GM19351 (cell line): ENCODE measurements around the gene BHLHA15.

ENCODE experiments used
- ATAC-seq: cut with Tn5 transposase; IDR thresholded peaks from one replicate; pipeline ENCODE4 v1.9.1; 2021; ENCODE audit warnings: mild to moderate bottlenecking, moderate library complexity; ENCODE audit not compliant: unreplicated experiment

The BHLHA15 gene

DNA sequence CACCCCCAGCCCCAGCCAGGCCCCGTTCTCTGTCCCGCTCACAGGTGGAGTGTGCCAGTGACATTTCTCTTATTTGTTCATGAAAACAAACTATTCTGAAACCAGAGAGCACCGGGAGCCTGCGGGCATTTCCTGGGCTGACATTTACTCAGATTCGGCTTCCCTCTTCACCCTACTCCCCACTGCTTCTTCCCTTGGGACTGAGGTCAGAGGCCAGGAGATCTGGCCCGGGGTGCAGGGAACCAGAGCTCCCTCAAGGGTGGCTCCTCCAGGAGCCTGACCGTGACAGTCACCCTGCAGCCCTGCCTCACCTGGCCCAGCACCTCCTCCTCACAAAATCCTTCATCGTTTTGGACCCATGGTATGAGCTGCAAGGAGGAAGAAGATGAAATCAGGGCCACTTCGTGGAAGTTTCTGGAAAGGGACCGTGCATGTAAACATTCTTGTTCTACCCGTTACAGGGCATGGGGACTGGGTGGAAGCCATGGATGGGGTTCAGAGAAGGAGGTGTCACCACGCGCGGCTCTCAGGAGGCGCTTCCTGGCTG, 12.2 kb downstream of the BHLHA15 start:
- ATAC-seq, result no peak

DNA sequence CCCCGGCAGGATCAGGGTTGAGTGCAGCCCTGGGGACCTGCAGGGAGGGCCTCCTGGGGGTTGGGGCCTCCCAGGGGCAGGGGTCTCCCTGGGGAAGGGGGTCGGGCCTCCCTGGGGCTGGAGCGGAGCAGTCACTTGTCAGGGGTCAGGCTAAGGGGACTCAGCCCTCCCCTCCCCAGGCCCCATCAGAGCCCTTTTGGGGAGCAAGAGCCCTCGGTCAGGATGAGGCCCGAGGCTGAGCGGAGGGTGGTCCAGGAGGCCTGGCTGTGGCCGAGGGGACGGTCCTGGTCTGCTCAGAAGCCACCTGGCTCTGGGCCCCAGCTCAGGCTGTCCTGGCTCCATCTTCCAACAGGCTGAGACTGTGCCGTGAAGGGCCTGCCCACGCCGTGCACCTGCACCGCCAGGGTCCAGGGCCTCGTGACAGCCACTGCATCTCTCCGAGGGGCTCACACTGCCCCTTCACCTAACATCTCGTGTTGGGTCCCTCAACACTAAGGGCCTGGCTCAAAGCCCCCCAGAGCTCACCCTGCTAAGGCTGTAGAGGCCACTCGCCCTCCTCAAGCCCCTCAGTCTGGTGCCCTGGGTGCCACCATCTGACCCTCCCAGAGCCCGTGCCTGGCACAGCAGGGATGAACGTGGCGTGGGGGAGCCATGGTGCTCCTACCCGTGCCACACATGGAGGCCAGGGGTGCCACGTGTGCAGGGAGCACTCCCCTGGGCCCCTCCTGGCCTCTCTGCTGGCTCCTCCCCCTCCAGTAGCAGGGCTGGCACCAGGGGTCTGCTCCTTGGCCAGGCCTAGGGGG, 12.9 kb downstream of the BHLHA15 start:
- ATAC-seq, result no peak

DNA sequence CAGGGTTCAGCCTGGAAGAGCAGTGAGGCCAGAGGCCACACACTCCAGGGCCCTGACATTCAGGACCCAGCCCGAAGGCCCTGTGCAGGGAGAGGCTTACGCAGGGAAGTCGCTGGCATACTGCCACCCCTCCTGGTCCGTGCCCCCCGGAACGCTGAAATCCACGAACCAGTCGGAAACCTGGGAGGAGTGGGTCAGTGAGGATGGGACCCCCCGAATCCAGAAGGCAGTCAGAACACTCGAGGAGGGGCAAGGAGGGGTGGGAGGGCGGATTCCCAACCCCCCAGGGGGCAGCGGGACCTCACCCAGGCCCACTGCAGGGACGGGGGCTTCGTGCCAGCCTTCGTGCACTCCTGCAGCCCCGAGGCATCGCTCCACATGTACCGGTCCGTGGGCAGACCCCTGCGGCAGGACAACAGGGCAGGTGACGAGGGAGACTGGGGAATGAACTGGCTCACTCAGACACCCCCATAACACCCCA, 13.5 kb downstream of the BHLHA15 start:
- no peak for ATAC-seq

DNA sequence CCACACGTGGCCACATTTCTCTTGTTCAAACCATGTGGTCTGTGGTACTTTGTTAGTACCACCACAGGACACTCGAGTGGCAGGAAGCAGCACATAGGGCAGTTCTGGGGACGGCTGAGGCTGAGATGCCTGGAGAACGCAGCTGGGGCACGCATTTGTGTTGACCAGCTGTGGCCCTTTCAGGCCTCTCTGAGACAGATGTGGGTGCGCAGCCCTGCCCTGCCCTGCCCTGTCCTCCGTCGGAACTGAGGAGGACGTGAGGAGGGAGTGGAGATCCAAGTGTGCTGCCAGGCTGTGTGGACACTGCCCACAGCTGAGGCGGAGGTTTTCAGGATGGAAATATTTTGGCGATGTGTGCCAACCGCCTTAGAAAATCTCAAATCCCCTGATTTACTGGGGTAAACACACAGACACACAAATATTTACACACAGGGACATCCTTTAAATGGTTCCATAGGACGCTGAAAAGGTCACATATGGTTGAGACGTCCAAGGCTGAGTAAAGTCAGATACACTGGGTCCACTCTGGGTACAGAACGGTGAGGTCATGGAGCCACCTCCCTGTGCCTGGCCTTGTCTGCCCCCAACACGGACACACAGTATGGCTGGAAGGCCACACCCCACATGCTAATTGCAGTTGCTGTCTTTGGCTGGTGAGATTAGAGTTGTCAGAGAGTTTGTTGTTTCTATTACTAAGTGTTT, 14.8 kb downstream of the BHLHA15 start:
- ATAC-seq, result no peak

DNA sequence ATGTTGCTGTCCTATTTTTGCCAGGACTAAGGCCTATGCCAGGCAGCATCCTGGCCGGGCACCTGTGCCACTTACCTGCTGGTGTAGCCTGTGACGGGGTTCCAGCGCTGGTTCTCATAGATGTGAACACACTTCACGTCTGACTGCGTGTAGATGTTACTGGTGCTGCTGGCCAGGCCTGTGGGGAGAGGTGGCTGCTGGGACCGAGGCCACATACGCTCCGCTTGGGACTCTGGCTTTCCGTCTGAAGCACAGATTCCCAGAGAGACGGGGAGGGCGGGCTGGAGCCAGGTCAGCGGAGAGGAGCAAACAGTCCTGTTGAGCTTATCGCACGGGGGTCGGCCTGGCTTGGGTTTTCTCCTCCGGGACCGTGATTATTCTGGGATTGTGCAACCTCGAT, 16.7 kb downstream of the BHLHA15 start:
- no peak for ATAC-seq

DNA sequence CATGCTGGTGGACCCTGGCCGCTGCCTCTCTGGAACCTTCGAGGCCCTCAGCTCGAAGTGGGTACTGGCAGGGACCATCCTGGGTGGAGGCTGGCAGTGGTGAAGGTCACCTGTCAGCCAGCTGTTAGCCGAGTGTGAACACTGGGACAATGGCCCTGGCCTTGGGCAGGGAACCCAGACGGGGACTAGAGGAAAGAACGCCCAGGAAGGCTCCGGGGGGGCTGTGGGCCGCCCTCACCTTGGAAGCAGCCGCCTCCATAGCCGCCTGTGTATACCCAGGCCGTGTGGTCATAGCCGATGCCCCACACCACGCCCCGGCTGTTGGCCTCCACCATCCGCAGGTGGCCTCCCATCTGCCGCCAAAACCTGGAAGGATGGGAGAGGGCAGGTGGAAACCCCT, 17.6 kb downstream of the BHLHA15 start:
- no peak for ATAC-seq

DNA sequence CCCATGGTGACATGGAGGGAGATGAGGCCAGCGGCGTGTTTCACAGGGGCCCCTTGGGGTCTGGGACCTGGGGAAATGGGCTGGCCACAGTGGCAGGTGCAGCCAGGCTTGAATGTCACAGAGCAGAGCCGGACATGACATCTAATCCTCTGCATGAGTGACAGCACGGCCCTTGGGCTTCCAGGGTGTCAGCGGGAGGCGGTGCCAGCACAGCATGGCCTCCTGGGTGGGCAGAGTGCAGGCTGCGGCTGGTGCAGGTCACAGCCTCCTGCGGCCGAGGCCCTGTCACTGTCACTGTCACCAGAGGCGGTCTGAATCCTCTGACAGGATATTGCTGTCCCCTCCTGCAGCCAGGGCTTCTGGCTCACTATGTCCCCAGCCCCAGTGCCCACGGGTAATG, 18.2 kb downstream of the BHLHA15 start:
- no peak for ATAC-seq

DNA sequence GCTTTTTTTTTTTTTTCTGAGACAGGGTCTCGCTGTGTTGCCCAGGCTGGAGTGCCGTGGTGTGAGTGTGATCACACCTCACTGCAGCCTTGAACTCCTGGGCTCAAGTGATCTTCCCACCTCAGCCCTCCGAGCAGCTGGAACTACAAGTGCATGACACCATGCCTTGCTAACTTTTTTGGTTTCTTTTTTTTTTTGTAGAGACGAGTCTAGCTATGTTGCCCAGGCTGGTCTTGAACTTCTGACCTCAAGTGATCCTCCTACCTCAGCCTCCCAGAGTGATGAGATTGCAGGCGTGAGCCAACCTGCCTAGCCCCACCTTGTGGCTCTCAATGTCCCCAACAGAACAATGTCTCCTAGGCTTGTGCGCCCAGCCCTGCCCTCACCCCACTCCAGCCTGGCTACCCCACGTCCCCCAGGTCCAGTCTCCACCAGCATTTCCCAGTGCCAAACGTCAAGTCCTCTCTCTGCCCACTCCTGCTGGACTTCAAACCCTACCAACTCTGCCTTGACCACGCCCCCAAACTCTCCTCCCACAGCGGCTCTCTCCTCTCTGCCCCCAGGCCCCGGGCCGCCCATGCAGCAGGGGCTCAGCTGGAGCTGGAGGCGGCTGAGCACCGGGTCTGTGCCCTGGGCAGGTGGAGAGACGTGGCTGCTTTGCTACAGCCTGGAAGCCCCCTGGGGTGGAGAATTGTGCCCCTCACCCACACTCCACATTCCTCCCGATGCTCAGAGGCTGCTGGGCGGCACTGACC, 18.9 kb downstream of the BHLHA15 start:
- ATAC-seq, result no peak

DNA sequence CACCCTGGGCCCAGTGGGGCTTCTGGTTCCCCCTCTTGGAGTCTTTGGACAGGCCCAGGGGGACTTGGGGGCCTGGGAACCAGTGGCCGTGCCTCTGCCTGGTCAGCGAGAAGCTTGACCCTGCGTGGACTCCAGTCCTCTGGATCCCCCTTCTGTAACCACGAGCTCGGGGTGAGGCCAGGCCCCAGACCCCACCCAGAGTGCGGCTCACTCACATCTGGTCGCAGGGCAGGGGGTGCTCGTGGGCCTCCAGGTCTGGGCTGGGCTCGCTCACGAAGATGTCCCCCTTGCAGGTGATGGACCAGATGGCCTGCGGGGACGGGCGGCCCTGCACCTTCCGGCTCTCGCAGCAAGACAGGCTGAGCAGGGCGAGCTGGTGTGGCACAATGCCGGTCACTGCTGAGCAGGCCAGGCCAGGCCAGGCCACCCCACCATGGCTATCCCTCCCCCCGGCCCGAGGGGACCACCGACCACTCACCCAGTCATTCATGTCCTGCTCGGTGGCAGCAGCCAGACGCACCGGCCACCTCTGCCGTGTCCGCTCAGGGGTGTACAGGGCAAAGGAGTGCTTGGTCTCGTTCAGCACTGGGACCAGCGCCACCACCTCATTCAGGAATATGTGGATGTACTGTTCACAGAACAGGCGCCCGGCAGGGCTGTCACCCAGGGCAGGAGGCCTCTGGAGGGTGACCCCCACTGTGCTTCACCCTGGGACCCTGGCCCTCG, 19.7 kb downstream of the BHLHA15 start:
- no peak for ATAC-seq

DNA sequence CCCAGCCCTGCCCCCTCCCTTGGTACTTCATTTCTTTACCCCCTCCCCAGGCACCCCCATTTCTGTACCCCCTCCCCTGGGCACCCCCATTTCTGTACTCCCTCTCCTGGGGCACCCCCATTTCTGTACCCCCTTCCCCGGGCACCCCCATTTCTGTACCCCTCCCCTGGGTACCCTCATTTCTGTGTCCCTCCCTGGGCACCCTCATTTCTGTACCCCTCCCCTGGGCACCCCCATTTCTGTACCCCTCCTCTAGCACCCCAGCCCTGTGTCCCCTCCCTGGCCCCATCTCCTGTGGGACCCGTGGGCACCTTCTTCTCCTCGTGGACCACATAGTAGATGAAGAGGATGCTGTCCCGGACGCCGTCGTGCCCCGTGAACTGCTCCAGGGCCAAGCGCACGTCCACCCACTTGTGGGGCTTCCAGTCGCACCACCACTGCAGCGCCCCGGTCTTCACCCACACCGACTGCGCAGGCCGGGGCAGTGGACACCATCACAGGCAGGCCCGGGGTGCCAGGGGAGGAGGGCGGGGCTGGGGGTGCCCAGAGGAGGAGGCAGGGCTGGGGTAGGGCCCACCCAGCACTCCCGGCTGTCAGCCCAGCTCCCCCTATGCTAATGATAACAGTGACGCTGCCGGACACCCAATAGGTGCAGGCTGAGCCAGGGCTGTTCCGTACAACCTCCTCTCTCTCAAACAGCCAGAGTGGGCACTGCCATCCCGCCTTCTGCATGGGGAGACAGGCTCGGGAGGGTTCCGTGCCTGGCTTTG, 20.4 kb downstream of the BHLHA15 start:
- ATAC-seq, result no peak

DNA sequence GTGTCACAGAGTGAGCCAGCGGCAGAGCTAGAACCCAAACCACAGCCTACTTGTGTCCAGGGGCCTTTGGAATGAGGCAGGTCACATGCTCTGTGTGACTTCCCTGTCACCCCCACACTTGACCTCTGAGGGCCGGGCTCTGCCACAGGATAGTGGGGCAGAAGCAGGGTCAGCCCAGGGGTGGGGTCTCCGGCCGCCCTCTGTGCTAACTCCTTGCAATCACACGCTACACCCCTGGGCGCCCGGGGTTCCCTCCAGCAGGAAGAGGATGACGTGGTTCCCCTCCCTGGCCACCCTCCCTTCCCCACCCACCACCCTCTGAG, 21.0 kb downstream of the BHLHA15 start:
- no peak for ATAC-seq

DNA sequence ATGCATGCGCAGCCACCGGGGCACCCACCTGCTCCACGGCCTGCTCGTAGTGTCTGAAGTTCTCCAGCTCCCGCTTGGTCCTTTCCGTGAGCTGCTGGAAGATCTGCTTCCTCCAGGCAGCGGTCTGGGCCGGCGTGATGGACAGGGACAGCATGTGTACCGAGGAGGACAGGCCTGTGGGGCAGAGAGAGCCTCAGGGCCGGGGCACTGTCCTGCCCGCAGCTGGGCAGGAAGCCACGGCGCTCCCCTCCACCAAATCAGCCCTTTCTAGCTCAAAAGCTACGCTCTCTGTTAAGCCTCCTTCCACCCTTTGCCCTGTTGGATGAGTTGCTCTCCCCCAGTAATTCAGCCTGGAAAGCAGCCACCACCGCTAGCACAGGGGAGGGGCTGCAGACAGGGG, 21.6 kb downstream of the BHLHA15 start:
- ATAC-seq, result no peak

DNA sequence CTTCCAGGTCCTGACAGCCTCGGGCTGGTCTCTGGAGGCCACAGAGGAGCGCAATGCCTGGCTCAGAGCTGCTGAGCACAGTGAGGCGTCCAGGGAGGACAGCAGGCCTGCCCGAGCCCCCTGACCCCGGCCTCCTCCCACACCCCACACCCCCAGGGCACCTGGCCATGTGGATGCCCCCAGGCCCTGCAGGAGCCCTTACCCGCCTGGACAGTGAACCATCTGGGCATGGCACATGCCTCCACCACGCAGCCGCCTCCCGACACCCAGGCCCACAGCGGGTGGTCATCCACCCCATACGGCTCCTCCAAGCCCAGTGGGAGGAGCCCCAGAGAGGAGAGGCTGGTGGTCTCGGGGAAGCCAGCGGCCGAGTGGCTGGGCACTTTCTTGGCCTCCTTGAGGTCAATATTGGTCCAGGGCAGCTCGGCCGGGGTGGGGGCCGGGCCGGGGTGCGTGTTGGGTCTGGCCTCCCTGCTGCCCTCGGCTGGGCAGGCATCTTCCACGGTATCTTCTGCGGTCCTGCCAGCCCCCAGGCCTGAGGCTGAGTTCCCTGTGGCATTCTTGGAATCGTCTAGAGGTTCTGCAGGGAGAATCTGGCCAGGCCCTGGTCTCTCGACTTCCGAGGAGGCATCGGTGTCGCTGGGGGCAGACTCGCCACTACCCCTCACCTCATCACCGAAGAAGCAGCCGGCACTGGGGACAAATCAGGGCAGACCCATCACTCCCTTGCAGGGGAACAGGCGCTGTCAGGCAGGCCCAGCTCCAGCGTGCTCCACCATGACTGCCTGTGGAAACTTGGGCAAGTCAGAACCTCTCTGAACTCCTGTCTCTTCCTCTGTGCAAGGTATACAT, 22.2 kb downstream of the BHLHA15 start:
- ATAC-seq, result no peak

DNA sequence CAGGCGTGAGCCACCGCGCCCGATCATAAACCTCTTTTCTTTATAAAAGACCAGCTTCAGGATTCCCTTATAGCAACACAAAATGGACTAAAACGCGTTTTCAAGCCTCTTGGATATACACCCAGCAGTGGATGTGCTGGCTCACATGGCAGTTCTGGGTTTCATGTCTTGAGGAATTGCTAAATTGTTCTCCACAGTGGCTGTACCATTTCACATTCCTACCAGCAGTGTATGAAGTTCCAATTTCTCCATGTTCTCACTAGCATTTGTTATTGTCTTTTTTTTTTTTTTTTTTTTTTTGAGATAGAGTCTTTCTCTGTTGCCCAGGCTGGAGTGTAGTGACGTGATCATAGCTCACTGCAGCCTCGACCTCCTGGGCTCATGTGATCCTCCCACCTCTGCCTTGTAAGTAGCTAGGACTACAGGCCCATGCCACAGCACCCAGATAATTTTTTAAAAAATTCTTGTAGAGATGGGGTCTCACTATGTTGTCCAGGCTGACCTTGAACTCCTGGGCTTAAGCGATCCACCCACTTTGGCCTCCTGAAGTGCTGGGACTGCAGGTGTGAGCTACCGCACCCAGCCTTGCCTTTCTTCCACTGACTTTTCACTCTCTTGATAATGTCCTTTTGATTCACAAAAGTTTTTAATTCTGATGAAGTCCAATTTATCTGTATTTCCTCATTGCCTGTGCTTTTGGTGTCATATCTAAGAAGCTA, 23.3 kb downstream of the BHLHA15 start:
- no peak for ATAC-seq

DNA sequence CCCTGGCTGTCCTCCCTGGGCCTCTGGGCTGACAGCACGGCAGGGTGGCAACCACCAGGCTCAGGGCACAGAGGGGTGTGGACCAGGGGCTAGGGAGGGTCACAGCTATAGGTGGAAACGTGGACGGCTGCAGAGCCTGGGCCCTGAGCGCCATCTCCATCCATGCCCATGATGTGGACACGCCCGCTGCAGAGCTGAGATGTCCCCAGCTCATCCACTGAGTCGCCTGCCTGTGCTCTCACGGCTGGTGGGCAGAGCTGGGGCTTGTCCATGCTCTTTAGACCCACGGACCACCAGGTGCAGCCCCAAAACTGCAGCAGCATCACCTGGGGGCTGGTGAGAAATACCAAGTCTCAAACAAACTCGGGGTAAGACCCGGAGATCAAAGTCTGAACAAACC, 24.7 kb downstream of the BHLHA15 start:
- ATAC-seq, result no peak

DNA sequence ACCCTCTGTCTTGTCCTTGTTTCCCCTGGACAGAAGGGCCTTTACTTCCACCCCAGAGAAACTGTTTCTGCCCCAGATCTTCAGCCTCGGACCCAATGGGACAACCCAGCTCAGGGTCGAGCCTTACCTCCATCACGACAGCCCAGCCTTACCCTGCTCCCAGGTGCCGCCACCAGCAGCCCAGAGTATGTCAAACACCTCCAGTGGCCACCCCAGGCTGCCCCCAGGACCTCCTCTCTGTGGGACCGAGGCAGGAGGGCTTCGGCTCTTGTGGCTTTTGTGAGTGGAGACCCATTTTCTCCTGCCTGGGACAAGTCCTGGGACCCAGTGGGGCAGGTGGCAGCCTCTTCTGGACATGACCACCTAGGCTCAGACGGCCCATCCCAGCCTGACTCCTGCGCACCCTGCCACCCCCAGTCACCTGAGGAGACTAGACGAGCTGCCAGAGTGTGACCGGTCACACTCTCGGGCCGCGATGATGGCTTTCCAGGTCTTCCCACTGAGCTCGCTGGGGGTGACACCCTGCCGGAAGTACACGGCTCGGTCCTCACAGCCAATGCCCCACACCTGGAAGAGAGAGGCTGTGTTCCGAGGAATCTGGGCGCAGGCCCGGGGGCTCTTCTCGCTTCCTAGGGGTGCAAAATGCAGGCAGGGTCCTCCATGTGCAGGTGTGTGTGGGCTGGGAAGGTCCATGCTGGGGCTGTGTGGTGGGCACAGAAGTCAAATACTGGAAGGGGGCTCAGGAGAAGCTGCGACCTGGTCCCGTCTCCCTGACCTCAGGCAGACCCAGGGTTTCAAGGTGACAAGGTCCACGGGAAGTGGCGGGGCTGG, 25.3 kb downstream of the BHLHA15 start:
- no peak for ATAC-seq

DNA sequence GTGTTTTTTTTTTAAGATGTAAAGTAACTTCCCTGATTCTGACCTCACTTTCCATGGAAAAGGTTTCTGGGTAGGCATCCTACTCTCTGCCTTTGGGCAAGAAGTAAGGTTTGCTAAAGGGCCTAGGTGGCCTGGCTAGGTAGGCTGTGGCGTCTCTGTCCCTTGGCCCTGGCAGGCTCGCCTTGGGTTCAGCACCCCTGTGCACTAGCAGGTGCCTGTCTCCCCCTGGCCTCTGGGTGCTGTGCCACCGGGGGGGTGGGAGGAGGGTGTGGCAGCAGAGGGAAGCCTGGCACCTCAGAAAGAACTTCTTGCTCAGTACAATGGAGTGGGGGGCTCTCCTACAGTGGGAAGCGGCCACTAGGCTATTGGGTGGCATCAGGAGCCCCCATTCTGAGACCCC, 26.8 kb downstream of the BHLHA15 start:
- ATAC-seq, result no peak

DNA sequence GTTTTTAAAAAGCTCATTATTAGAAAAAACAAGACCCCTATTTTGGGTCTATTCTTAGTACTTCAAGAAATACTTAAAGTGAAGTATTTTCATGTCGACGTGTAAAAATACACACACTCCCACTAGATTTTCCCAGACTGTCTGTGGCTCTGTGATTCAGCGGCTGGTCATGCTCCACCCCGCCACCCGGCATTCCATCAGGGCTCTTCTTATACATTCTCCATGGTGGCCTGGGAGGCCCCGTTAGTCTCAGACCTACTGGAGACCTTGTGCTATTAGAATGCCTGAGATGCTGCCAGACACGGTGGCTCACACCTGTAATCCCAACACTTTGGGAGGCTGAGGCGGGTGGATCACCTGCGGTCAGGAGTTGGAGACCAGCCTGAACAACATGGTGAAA, 27.7 kb downstream of the BHLHA15 start:
- no peak for ATAC-seq
